HCT116 (cell line): Measurements from ENCODE around the gene THSD4. TPM values are rescaled to one million over a fixed set of nuclear protein-coding genes. Genes with fewer than 3 reads are reported as not detected.

Experiments
- ATAC-seq: fragments of 200-7000 bp; cut with Tn5 transposase; 2 replicates; pipeline ENCODE4 v1.9.1; 2020; ENCODE audit warnings: mild to moderate bottlenecking, moderate library complexity
- BruUV-seq: library from RNA; stranded (reverse); fragments of 400-500 nt; replicated peaks from 2 replicates; lab custom pipeline; 2021; lab: Mats Ljungman, UMichigan
- CTCF ChIA-PET: fragments of 300-600 bp; sonication (Branson Sonifier 250); formaldehyde crosslinking; loops from one replicate; lab custom pipeline; 2021; ENCODE audit warnings: antibody characterized with exemption; lab: Charles Lee
- POLR2A ChIA-PET: fragments of 300-600, 350-600 bp; sonication (Branson Sonifier 250); formaldehyde crosslinking; loops from one replicate; lab custom pipeline; 2021; ENCODE audit warnings: antibody characterized with exemption; lab: Charles Lee
- RAD21 ChIA-PET, 2 experiments: fragments of 300-600 bp; sonication (Branson Sonifier 250); formaldehyde crosslinking; loops; one replicate each; lab custom pipeline; 2023; ENCODE audit warnings: low total read pairs in 2 of 2; ENCODE audit not compliant: uncharacterized antibody in 2 of 2, unreplicated experiment in 2 of 2, low non-redundant PET in 1 of 2; lab: Charles Lee
- DNase-seq: peaks from one replicate; pipeline ENCODE4 v3.0.0-alpha.2; 2010; ENCODE audit warnings: low read depth, low spot score
- H2AFZ ChIP-seq: fragments of 200-600 bp; shearing (Covaris generic), sonication (generic); 2 replicates; pipeline ENCODE4 v1.6.1; 2017; ENCODE audit warnings: low read depth, mixed run types, mixed read lengths, antibody characterized with exemption, low read length; ENCODE audit not compliant: poor library complexity, severe bottlenecking
- H3K27ac ChIP-seq: 2 replicates; pipeline ENCODE4 v1.5.1; 2012; ENCODE audit warnings: low read depth, low read length
- H3K27me3 ChIP-seq: fragments of 200-600 bp; sonication (generic); 2 replicates; pipeline ENCODE4 v1.6.1; 2016; ENCODE audit warnings: mixed run types, low read length, mixed read lengths; ENCODE audit not compliant: insufficient read depth
- H3K36me3 ChIP-seq, 2 experiments: fragments of 200-500 bp in 1 of 2; fragments of 200-600 bp in 1 of 2; sonication (Bioruptor generic) in 1 of 2; sonication (generic) in 1 of 2; 2 replicates each; pipeline versions ENCODE4 v1.5.1 to v1.6.1; 2014 to 2016; ENCODE audit warnings: low read length in 2 of 2, inconsistent platforms in 1 of 2, mixed read lengths in 1 of 2, mixed run types in 1 of 2; ENCODE audit not compliant: insufficient read depth in 2 of 2, control insufficient read depth in 1 of 2
- H3K4me1 ChIP-seq, 2 experiments: fragments of 200-600 bp in 1 of 2; sonication (generic) in 1 of 2; 2 replicates each; pipeline versions ENCODE4 v1.5.1 to v1.6.1; 2012 to 2017; ENCODE audit warnings: low read length in 2 of 2, inconsistent platforms in 1 of 2, mild to moderate bottlenecking in 1 of 2, mixed read lengths in 1 of 2, mixed run types in 1 of 2, moderate library complexity in 1 of 2; ENCODE audit not compliant: insufficient read depth in 2 of 2, control insufficient read depth in 1 of 2
- H3K4me2 ChIP-seq: fragments of 200-600 bp; sonication (generic); 2 replicates; pipeline ENCODE4 v1.6.1; 2017; ENCODE audit warnings: mixed run types, low read length, mixed read lengths
- H3K4me3 ChIP-seq, 2 experiments: fragments of 200-600 bp in 1 of 2; sonication (generic) in 1 of 2; replicated peaks in 1 of 2; 2 replicates each; pipeline ENCODE4 v1.5.1; 2011 to 2016; ENCODE audit warnings: low read length in 2 of 2, control low read depth in 1 of 2, low read depth in 1 of 2, mild to moderate bottlenecking in 1 of 2, mixed read lengths in 1 of 2, mixed run types in 1 of 2
- H3K79me2 ChIP-seq: fragments of 200-600 bp; sonication (generic); 2 replicates; pipeline ENCODE4 v1.6.1; 2017; ENCODE audit warnings: mild to moderate bottlenecking, mixed run types, low read length, moderate library complexity, mixed read lengths; ENCODE audit not compliant: insufficient read depth
- H3K9ac ChIP-seq: fragments of 200-600 bp; sonication (generic); 2 replicates; pipeline ENCODE4 v1.6.1; 2016; ENCODE audit warnings: low read length, mixed read lengths
- H3K9me2 ChIP-seq: fragments of 200-600 bp; sonication (generic), shearing (Covaris generic); 2 replicates; pipeline ENCODE4 v1.6.1; 2017; ENCODE audit warnings: mixed run types, mild to moderate bottlenecking, moderate library complexity; ENCODE audit not compliant: insufficient read depth
- H3K9me3 ChIP-seq, 2 experiments: fragments of 200-500 bp in 1 of 2; fragments of 200-600 bp in 1 of 2; sonication (Bioruptor generic) in 1 of 2; sonication (generic) in 1 of 2; 2 replicates each; pipeline ENCODE4 v1.6.1; 2014 to 2017; ENCODE audit warnings: low read length in 2 of 2, mixed read lengths in 2 of 2, inconsistent platforms in 1 of 2, low read depth in 1 of 2, mild to moderate bottlenecking in 1 of 2, mixed run types in 1 of 2, moderate library complexity in 1 of 2; ENCODE audit not compliant: control insufficient read depth in 1 of 2, insufficient read depth in 1 of 2
- H4K20me1 ChIP-seq: fragments of 200-600 bp; sonication (generic), shearing (Covaris generic); 2 replicates; pipeline ENCODE4 v1.6.1; 2017; ENCODE audit warnings: mixed run types, mild to moderate bottlenecking, moderate library complexity; ENCODE audit not compliant: insufficient read depth
- CEBPB ChIP-seq: IDR thresholded peaks from 2 replicates; pipeline ENCODE4 v1.6.1; 2012; ENCODE audit warnings: low read depth
- EGR1 ChIP-seq: IDR thresholded peaks from 2 replicates; pipeline ENCODE4 v1.6.1; 2012; ENCODE audit warnings: low read depth
- ELF1 ChIP-seq: IDR thresholded peaks from 2 replicates; pipeline ENCODE4 v1.6.1; 2012; ENCODE audit warnings: low read depth, borderline replicate concordance
- EZH2phosphoT487 ChIP-seq: fragments of 200-600 bp; IDR thresholded peaks from 2 replicates; pipeline ENCODE4 v1.6.1; 2018; ENCODE audit warnings: antibody characterized with exemption, borderline replicate concordance
- POLR2A ChIP-seq: IDR thresholded peaks from 2 replicates; pipeline ENCODE4 v1.7.0; 2011; ENCODE audit warnings: borderline replicate concordance; ENCODE audit not compliant: insufficient read depth, insufficient read length; ENCODE audit errors: extremely low read depth
- RAD21 ChIP-seq: IDR thresholded peaks from 2 replicates; pipeline ENCODE4 v1.6.1; 2012; ENCODE audit warnings: low read depth, mild to moderate bottlenecking
- SRF ChIP-seq: IDR thresholded peaks from 2 replicates; pipeline ENCODE4 v1.6.1; 2012; ENCODE audit warnings: low read depth
- TCF7L2 ChIP-seq: IDR thresholded peaks from 2 replicates; pipeline ENCODE4 v1.7.0; 2011; ENCODE audit warnings: borderline replicate concordance, inconsistent platforms; ENCODE audit not compliant: insufficient read depth, insufficient read length; ENCODE audit errors: extremely low read depth
- YY1 ChIP-seq: IDR thresholded peaks from 2 replicates; pipeline ENCODE4 v1.6.1; 2011; ENCODE audit warnings: low read length, low read depth, moderate library complexity, mild to moderate bottlenecking; ENCODE audit not compliant: insufficient replicate concordance; ENCODE audit errors: extremely low read depth
- ZBTB33 ChIP-seq: IDR thresholded peaks from 2 replicates; pipeline ENCODE4 v1.6.1; 2011; ENCODE audit warnings: mild to moderate bottlenecking, low read length, moderate library complexity; ENCODE audit not compliant: insufficient replicate concordance; ENCODE audit errors: extremely low read depth
- ZFX ChIP-seq: fragments of 450-650 bp; IDR thresholded peaks from 2 replicates; pipeline ENCODE4 v1.6.1; 2017
- intact Hi-C: fragments of 100-400 bp; cut with micrococcal nuclease; formaldehyde crosslinking; loops from 2 replicates; pipeline ENCODE4 v1.10.0; 2022
- total RNA-seq: library from RNA; stranded (reverse); gene quantifications from one replicate; pipeline ENCODE4 v1.2.1, GENCODE V29; 2021; ENCODE audit not compliant: unreplicated experiment
- TF ChIP-seq, protein P1 (sequence below), 3 experiments: fragments of 200-600 bp in 1 of 3; sonication (generic) in 1 of 3; IDR thresholded peaks in 2 of 3; conservative IDR thresholded peaks in 1 of 3; 2 replicates each; pipeline ENCODE4 v1.5.1; 2012 to 2017; ENCODE audit warnings: low read depth in 2 of 3, low read length in 2 of 3, antibody characterized with exemption in 1 of 3, borderline replicate concordance in 1 of 3, control low read depth in 1 of 3, mild to moderate bottlenecking in 1 of 3, mixed read lengths in 1 of 3, mixed run types in 1 of 3, moderate library complexity in 1 of 3; ENCODE audit not compliant: insufficient read depth in 1 of 3

THSD4 gene
- total RNA-seq, 1 experiment from 2014 or later = 30.5 TPM

- CTCF ChIA-PET = no interaction called here
- no TSS peak for BruUV-seq
- no peaks in the 10 kb centered on the region for H3K9me3 ChIP-seq
Measured at GRCh38 chr15:71333839-71334238, 218.6 kb downstream of the THSD4 start.

More at GRCh38 chr15:71333839-71334238, 218.6 kb downstream of the THSD4 start:
- intact Hi-C loops = no loop called here
- H3K79me2 ChIP-seq = no peaks in the 10 kb centered on the region
- no peaks in the 10 kb centered on the region for H3K9me2 ChIP-seq
- no peak overlapping the region for H3K4me3 ChIP-seq
- H3K4me2 ChIP-seq = no peak overlapping the region
- no peaks in the 10 kb centered on the region for H4K20me1 ChIP-seq
- H3K27me3 ChIP-seq = no peaks in the 10 kb centered on the region
- no peak overlapping the region for H3K9ac ChIP-seq
- no peak overlapping the region for H2AFZ ChIP-seq
- ChIA-PET POLR2A (no interaction called here), RAD21 (no interaction called here)
- no peaks in the 10 kb centered on the region for H3K36me3 ChIP-seq
- TF ChIP-seq ZFX (no peak), EZH2phosphoT487 (no peak), EGR1 (no peak), CEBPB (no peak), SRF (no peak), RAD21 (no peak), TCF7L2 (no peak), YY1 (no peak), ZBTB33 (no peak), POLR2A (no peak), ELF1 (no peak)
- TF ChIP-seq, protein P1, sequence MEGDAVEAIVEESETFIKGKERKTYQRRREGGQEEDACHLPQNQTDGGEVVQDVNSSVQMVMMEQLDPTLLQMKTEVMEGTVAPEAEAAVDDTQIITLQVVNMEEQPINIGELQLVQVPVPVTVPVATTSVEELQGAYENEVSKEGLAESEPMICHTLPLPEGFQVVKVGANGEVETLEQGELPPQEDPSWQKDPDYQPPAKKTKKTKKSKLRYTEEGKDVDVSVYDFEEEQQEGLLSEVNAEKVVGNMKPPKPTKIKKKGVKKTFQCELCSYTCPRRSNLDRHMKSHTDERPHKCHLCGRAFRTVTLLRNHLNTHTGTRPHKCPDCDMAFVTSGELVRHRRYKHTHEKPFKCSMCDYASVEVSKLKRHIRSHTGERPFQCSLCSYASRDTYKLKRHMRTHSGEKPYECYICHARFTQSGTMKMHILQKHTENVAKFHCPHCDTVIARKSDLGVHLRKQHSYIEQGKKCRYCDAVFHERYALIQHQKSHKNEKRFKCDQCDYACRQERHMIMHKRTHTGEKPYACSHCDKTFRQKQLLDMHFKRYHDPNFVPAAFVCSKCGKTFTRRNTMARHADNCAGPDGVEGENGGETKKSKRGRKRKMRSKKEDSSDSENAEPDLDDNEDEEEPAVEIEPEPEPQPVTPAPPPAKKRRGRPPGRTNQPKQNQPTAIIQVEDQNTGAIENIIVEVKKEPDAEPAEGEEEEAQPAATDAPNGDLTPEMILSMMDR (IDR thresholded peaks at IDR 0.05 in 2 of 3, conservative IDR thresholded peaks at IDR 0.05 in 1 of 3; ENCODE audit: borderline replicate concordance in 1 of 3, insufficient read depth in 1 of 3, low read depth in 2 of 3, low read length in 2 of 3) = no peak
- ATAC-seq (no peak), DNase-seq (no peak)
- peaks cover 19 to 39% of the 10 kb centered on the region in 2 experiments for H3K4me1 ChIP-seq
- no peak overlapping the region for H3K27ac ChIP-seq
